Epidermal melanocyte (primary cell): ENCODE data around the gene MCF2L2.
"Not testable (repeated sequence)": the region's sequence is repeated elsewhere in the genome, so short reads cannot be mapped to it uniquely, and the experiment has no call there.

Experiments
- DNase-seq: peaks from one replicate; pipeline ENCODE4 v3.0.0; 2011; ENCODE audit warnings: low spot score; ENCODE audit not compliant: insufficient read length

The MCF2L2 gene

GRCh38 chr3:183443395-183444385, 15.3 kb upstream of the MCF2L2 start:
- no peak for DNase-seq

- no peak for DNase-seq
Observed at GRCh38 chr3:183442994-183443393, 14.6 kb upstream of the MCF2L2 start.

GRCh38 chr3:183440521-183440920, 12.1 kb upstream of the MCF2L2 start:
- not testable (repeated sequence) for DNase-seq

- DNase-seq = no peak
Observed at GRCh38 chr3:183439515-183439914, 11.1 kb upstream of the MCF2L2 start.

- no peak for DNase-seq
Observed at GRCh38 chr3:183438735-183439134, 10.3 kb upstream of the MCF2L2 start.

- DNase-seq = no peak
Observed at GRCh38 chr3:183437666-183438564, 9.5 kb upstream of the MCF2L2 start.

GRCh38 chr3:183437061-183437460, 8.6 kb upstream of the MCF2L2 start:
- no peak for DNase-seq

GRCh38 chr3:183435661-183436060, 7.2 kb upstream of the MCF2L2 start:
- no peak for DNase-seq

GRCh38 chr3:183434992-183435391, 6.6 kb upstream of the MCF2L2 start:
- no peak for DNase-seq

- DNase-seq = no peak
Observed at GRCh38 chr3:183434503-183434902, 6.1 kb upstream of the MCF2L2 start.

GRCh38 chr3:183430325-183430957, 2.0 kb upstream of the MCF2L2 start:
- no peak for DNase-seq

GRCh38 chr3:183427876-183428446, 458 bp downstream of the MCF2L2 start:
- DNase-seq = peak; percentile 42

GRCh38 chr3:183427196-183427875, 1.1 kb downstream of the MCF2L2 start:
- DNase-seq = no peak

- not testable (repeated sequence) for DNase-seq
Observed at GRCh38 chr3:183418807-183419206, 9.6 kb downstream of the MCF2L2 start.

GRCh38 chr3:183411216-183411922, 17.1 kb downstream of the MCF2L2 start:
- no peak for DNase-seq

GRCh38 chr3:183410759-183411158, 17.7 kb downstream of the MCF2L2 start:
- no peak for DNase-seq

- DNase-seq = no peak
Observed at GRCh38 chr3:183410280-183410679, 18.1 kb downstream of the MCF2L2 start.

- no peak for DNase-seq
Observed at GRCh38 chr3:183409219-183409618, 19.2 kb downstream of the MCF2L2 start.

- no peak for DNase-seq
Observed at GRCh38 chr3:183401678-183402077, 26.7 kb downstream of the MCF2L2 start.

GRCh38 chr3:183400352-183400751, 28.1 kb downstream of the MCF2L2 start:
- DNase-seq = no peak
